ENCODE results near the gene USP17L30.
"Not testable (repeated sequence)": the region's sequence is repeated elsewhere in the genome, so short reads cannot be mapped to it uniquely, and the experiment has no call there.

USP17L30 gene

GRCh38 chr4:9362829-9363228, at the start of gene USP17L30:
Gene USP17L30 (plus strand): TSS chr4:9363129. CDS start chr4:9363129, 0 bp downstream.
- not testable (repeated sequence) for DNase-seq

- DNase-seq: not testable (repeated sequence)
Measured at GRCh38 chr4:9324191-9324590, 38.7 kb upstream of the USP17L30 start.

GRCh38 chr4:9324865-9325264, 38.1 kb upstream of the USP17L30 start, which contains the start of gene USP17L24:
Gene USP17L24 (plus strand): TSS chr4:9325165. CDS start chr4:9325165, 0 bp downstream.
- DNase-seq: not testable (repeated sequence)

GRCh38 chr4:9329611-9330010, 33.3 kb upstream of the USP17L30 start, which contains the start of gene USP17L25:
Gene USP17L25 (plus strand): TSS chr4:9329911. CDS start chr4:9329911, 0 bp downstream.
- not testable (repeated sequence) for DNase-seq

- DNase-seq: not testable (repeated sequence)
Measured at GRCh38 chr4:9334358-9334757, 28.6 kb upstream of the USP17L30 start, which contains the start of gene USP17L26. Gene USP17L26 (plus strand): TSS chr4:9334658. CDS start chr4:9334658, 0 bp downstream.

GRCh38 chr4:9339103-9339502, 23.8 kb upstream of the USP17L30 start, which contains the start of gene USP17L5:
Gene USP17L5 (plus strand): TSS chr4:9339403. CDS start chr4:9339403, 0 bp downstream.
- not testable (repeated sequence) for DNase-seq

GRCh38 chr4:9343848-9344247, 19.1 kb upstream of the USP17L30 start, which contains the start of gene USP17L27:
Gene USP17L27 (plus strand): TSS chr4:9344148. CDS start chr4:9344148, 0 bp downstream.
- not testable (repeated sequence) for DNase-seq

- DNase-seq: not testable (repeated sequence)
Measured at GRCh38 chr4:9348593-9348992, 14.3 kb upstream of the USP17L30 start, which contains the start of gene USP17L28. Gene USP17L28 (plus strand): TSS chr4:9348893. CDS start chr4:9348893, 0 bp downstream.

GRCh38 chr4:9350866-9351265, 12.1 kb upstream of the USP17L30 start:
- DNase-seq: not testable (repeated sequence)

GRCh38 chr4:9353338-9353737, 9.6 kb upstream of the USP17L30 start, which contains the start of gene USP17L29:
Gene USP17L29 (plus strand): TSS chr4:9353638. CDS start chr4:9353638, 0 bp downstream.
- DNase-seq: not testable (repeated sequence)

GRCh38 chr4:9379881-9380280, 17.0 kb downstream of the USP17L30 start:
- not testable (repeated sequence) for DNase-seq

GRCh38 chr4:9381012-9381534, 18.1 kb downstream of the USP17L30 start:
- peak in 6 of 51 donors; percentile 1 to 37 (median 14) for DNase-seq

- no peak for DNase-seq
Measured at GRCh38 chr4:9384126-9384525, 21.2 kb downstream of the USP17L30 start.

- not testable (repeated sequence) for DNase-seq
Measured at GRCh38 chr4:9389001-9389400, 26.1 kb downstream of the USP17L30 start.

- DNase-seq: not testable (repeated sequence)
Measured at GRCh38 chr4:9405774-9406173, 42.8 kb downstream of the USP17L30 start.

GRCh38 chr4:9406491-9406890, 43.6 kb downstream of the USP17L30 start:
- not testable (repeated sequence) for DNase-seq

GRCh38 chr4:9409793-9410192, 46.9 kb downstream of the USP17L30 start:
- DNase-seq: no peak
